GM12874 (cell line): ENCODE measurements around the gene RPS6KA5.

ENCODE experiments used
- CTCF ChIP-seq: IDR thresholded peaks from 2 replicates; pipeline ENCODE4 v1.5.1; 2011; ENCODE audit warnings: low read depth, mild to moderate bottlenecking, control low read depth, low read length, moderate library complexity; ENCODE audit not compliant: insufficient read depth

Gene RPS6KA5

GRCh38 chr14:90831821-90832220, 228.6 kb downstream of the RPS6KA5 start:
- TF ChIP-seq CTCF: no peak

GRCh38 chr14:90830931-90831701, 229.3 kb downstream of the RPS6KA5 start:
- TF ChIP-seq CTCF: no peak

- TF ChIP-seq CTCF: no peak
These were observed 230.8 kb downstream of the RPS6KA5 start for GRCh38 chr14:90829677-90830076.

GRCh38 chr14:90828642-90829487, 231.6 kb downstream of the RPS6KA5 start:
- no peak for TF ChIP-seq CTCF

GRCh38 chr14:90827919-90828610, 232.4 kb downstream of the RPS6KA5 start:
- TF ChIP-seq CTCF: no peak

GRCh38 chr14:90820958-90821357, 239.5 kb downstream of the RPS6KA5 start:
- TF ChIP-seq CTCF: no peak

GRCh38 chr14:90819734-90820393, 240.6 kb downstream of the RPS6KA5 start:
- no peak for TF ChIP-seq CTCF
